Mucosa of stomach (tissue), 1 donor: ENCODE data around the gene SLN.

Experiments
- H3K27me3 ChIP-seq: one replicate; pipeline ENCODE4 v1.7.0; 2013; ENCODE audit warnings: mild to moderate bottlenecking, low read length; ENCODE audit not compliant: control insufficient read depth, insufficient read depth
- H3K36me3 ChIP-seq: one replicate; pipeline ENCODE4 v1.7.0; 2013; ENCODE audit warnings: low read length; ENCODE audit not compliant: control insufficient read depth, insufficient read depth
- H3K4me1 ChIP-seq: one replicate; pipeline ENCODE4 v1.7.0; 2013; ENCODE audit warnings: mild to moderate bottlenecking, low read length; ENCODE audit not compliant: control insufficient read depth, insufficient read depth
- H3K4me3 ChIP-seq: one replicate; pipeline ENCODE4 v1.7.0; 2013; ENCODE audit warnings: low read length
- H3K9ac ChIP-seq: one replicate; pipeline ENCODE4 v1.7.0; 2013; ENCODE audit warnings: mild to moderate bottlenecking, low read length, moderate library complexity
- H3K9me3 ChIP-seq: one replicate; pipeline ENCODE4 v1.7.0; 2013; ENCODE audit warnings: mild to moderate bottlenecking, low read length, moderate library complexity; ENCODE audit not compliant: control insufficient read depth
- donor health status: Pancreatic carcinoma.

The SLN gene

DNA sequence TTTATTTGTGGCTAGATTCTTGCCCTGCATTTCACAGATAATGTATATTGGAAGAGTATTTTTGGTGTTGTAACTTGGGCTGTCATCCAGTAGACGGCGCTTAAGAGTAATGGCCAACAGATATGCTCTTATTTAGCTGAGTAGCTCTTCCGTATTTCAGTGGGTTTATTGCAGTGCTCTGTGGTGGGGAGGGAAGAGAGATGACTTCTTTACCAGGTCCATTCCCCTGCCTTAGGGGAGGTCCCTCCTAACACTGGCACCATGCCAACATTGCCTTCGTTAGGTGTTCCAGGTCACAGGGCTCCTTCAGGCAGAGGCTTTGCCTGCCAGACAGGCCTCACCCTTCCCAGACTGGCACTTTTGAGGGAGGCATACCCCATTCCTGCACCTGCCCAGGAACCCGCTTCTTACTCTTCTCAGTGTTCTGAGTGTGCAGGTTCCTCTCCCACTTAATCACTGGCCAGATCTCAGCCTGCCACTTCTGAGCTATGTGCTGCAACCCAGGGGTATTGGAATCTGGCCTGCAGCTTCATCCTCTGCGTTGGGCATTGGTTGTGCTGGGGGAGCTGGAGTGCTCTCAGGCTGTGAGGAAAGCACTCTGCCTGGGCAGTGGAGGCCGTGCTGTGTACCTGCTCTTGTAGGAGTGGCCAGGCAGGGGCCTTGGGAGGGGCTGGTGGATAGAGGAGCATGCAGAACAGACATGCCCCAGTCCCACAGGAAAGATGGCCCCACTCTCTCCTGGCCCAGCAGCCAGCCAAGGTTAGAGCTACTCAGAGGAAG, 29.4 kb upstream of the SLN start:
- H3K36me3 ChIP-seq, result no peaks in the 10 kb centered on the region
- H3K4me1 ChIP-seq, result no peaks in the 10 kb centered on the region
- H3K27me3 ChIP-seq, result no peaks in the 10 kb centered on the region
- H3K9ac ChIP-seq, result no peak overlapping the region
- no peak overlapping the region for H3K4me3 ChIP-seq
- no peaks in the 10 kb centered on the region for H3K9me3 ChIP-seq

DNA sequence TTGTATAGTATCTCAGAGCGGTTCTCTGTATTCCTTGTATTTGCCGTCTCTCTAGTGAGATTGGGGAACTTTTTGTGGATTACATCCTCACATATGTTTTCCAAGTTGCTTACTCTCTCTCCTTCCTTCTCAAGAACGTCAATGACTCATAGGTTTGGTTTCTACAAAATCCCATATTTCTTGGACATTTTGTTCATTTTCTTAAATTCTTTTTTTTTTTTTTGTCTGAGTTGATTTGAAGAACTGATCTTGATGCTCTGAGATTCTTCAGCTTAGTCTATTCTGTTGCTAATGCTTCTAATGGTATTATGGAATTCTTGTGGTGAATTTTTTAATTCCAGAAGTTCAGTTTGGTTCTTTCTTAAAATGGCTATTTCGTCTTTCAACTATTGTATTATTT, 28.4 kb upstream of the SLN start:
- Histone ChIP-seq H3K9me3 (no peaks in the 10 kb centered on the region), H3K4me3 (no peak overlapping the region), H3K27me3 (no peaks in the 10 kb centered on the region), H3K9ac (no peak overlapping the region), H3K36me3 (no peaks in the 10 kb centered on the region), H3K4me1 (no peaks in the 10 kb centered on the region)

DNA sequence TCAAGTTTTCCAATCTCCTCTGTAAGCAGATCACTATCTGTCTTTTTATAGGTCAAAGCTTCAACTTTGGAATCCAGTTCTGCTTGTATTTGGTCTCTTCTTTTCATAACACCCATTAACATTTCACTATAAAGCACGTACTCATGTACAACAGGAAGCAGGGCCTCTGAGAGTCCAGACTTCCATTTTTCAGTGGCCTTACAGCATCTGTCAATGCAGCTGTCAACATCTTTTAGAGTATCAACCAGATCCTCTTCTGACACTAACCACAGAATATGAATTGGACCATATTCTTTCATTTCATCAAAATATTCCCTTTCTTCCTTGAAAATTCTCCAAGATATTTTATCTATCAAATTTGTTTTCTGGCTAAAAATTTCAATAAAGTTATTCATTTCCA, 24.7 kb upstream of the SLN start:
- Histone ChIP-seq H3K36me3 (no peaks in the 10 kb centered on the region), H3K9ac (no peak overlapping the region), H3K27me3 (no peaks in the 10 kb centered on the region), H3K4me3 (no peak overlapping the region), H3K4me1 (no peaks in the 10 kb centered on the region), H3K9me3 (no peaks in the 10 kb centered on the region)

DNA sequence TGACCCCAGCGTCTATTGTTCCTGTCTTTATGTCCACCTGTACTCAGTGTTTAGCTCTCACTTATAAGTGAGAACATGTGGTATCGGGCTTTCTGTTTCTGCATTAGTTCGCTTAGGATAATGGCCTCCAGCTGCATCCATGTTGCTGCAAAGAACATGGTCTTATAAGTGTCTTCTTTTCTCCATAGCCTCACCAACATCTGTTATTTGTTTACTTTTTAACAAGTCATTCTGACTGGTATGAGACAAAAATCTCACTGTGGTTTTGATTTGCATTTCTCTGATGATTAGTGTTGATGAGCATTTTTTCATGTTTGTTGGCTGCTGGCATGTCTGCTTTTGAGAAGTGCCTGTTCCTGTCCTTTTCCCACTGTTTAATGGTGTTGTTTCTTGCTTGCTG, 21.7 kb upstream of the SLN start:
- H3K36me3 ChIP-seq, result no peaks in the 10 kb centered on the region
- H3K9me3 ChIP-seq, result no peaks in the 10 kb centered on the region
- no peak overlapping the region for H3K9ac ChIP-seq
- H3K4me3 ChIP-seq, result no peak overlapping the region
- no peaks in the 10 kb centered on the region for H3K4me1 ChIP-seq
- no peaks in the 10 kb centered on the region for H3K27me3 ChIP-seq

DNA sequence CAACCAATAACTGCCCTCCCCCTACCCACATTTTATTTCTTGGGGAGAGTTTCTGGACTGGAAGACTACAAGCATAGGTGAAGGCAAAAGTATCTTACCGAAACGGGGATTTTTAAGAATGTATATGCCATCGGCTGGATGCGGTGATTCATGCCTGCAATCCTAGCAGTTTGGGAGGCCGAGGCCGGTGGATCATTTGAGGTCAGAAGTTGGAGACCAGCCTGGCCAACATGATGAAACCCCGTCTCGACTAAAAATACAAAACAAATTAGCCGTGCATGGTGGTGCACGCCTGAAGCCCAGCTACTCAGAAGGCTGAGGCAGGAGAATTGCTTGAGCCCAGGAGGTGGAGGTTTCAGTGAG, 20.8 kb upstream of the SLN start:
- H3K36me3 ChIP-seq, result no peaks in the 10 kb centered on the region
- H3K4me3 ChIP-seq, result no peak overlapping the region
- no peaks in the 10 kb centered on the region for H3K27me3 ChIP-seq
- no peaks in the 10 kb centered on the region for H3K9me3 ChIP-seq
- no peaks in the 10 kb centered on the region for H3K4me1 ChIP-seq
- H3K9ac ChIP-seq, result no peak overlapping the region

DNA sequence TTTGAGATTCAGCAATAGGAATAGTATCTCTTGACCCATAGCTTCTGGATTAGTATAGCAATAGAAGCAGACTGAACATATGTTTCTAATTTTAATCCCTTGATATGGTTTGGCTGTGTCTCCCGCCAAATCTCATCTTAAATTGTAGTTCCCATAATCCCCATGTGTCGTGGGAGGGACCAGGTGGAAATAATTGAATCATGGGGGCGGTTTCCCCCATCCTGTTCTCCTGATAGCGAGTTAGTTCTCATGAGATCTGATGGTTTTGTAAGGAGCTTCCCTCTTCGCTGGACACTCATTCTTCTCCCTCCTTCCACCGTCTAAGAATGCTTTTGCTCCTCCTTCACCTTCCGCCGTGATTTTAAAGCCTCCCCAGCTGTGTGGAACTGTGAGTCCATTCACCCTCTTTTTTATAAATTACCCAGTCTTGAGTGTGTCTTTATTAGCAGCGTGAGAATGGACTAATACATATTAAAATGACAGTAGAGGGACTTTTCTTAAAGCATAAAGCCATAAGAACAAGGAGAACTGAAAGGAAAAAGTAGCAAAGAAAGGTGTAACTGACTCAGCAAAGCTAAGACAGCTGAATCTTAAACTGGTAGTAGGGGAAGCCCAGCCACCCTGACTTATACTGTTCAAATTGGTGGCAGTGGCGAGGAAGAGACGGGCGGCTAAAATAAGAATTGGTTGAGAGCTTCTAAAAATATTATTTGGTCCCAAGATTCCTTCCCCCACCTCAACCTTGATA, 20.3 kb upstream of the SLN start:
- Histone ChIP-seq H3K4me1 (no peaks in the 10 kb centered on the region), H3K27me3 (no peaks in the 10 kb centered on the region), H3K9ac (no peak overlapping the region), H3K9me3 (no peaks in the 10 kb centered on the region), H3K4me3 (no peak overlapping the region), H3K36me3 (no peaks in the 10 kb centered on the region)

DNA sequence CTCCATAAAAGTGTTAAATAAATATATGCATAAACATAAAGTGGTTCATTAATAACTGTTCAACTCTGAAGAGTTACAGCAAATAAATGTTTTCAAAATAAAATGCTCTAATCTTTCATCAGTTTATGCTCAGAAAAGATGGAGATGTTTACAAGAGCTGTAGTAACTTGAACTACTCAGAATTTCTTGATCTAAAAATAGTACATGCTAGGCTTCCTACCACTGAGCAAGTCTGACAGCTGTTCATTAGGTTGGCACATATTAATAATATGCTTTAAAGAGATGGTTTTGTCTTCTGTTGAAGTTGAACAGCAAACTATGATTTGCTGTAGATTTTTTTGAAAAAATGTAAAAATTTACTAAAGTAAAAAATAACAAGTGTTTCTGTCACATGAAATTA, 10.8 kb upstream of the SLN start:
- Histone ChIP-seq H3K9ac (no peak overlapping the region), H3K4me1 (no peaks in the 10 kb centered on the region), H3K9me3 (no peaks in the 10 kb centered on the region), H3K4me3 (no peak overlapping the region), H3K36me3 (no peaks in the 10 kb centered on the region), H3K27me3 (no peaks in the 10 kb centered on the region)

DNA sequence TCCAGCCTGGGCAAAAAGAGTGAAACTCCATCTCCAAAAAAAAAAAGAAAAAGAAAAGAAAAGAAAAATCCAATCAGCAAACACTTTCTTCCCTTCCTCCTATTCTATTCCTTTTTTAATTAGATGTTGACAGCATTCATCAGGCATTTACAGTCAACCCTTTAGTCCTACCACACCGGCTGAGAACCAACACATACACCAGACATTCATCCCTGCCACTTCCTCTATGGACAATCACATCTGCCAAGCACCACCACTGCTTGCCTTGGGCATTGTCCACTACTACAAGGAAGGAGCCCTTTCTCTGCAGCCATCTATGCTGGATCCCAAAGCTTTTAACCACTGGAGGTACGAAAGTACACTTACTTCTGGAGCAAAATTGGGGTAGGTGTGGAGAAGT, 9.4 kb upstream of the SLN start:
- Histone ChIP-seq H3K36me3 (no peaks in the 10 kb centered on the region), H3K4me3 (no peak overlapping the region), H3K9me3 (no peaks in the 10 kb centered on the region), H3K9ac (no peak overlapping the region), H3K4me1 (no peaks in the 10 kb centered on the region), H3K27me3 (no peaks in the 10 kb centered on the region)

DNA sequence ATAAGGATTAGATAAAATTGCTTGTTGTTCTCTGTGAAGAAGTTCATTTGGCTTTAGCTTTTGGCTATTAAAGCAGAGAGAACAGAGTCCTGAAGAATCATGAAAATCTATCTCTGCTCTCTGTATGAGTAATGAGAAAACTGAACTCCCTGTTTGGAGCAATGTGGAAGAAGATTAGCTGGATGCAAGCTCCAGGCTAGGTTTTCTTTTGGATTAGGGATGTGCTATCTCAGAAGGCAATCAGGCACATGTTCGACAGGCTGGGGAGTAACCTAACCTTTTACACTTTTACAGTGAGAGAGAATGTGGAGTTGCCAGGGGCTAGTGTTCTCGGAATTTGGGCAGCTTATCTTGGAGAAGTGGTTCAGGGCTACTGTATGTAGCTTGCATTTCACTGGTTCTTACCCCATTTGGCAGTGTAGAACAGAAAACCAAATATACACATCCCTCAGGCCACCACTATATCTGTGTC, 8.5 kb upstream of the SLN start:
- Histone ChIP-seq H3K9ac (no peak overlapping the region), H3K9me3 (no peaks in the 10 kb centered on the region), H3K4me1 (no peaks in the 10 kb centered on the region), H3K36me3 (no peaks in the 10 kb centered on the region), H3K4me3 (no peak overlapping the region), H3K27me3 (no peaks in the 10 kb centered on the region)

DNA sequence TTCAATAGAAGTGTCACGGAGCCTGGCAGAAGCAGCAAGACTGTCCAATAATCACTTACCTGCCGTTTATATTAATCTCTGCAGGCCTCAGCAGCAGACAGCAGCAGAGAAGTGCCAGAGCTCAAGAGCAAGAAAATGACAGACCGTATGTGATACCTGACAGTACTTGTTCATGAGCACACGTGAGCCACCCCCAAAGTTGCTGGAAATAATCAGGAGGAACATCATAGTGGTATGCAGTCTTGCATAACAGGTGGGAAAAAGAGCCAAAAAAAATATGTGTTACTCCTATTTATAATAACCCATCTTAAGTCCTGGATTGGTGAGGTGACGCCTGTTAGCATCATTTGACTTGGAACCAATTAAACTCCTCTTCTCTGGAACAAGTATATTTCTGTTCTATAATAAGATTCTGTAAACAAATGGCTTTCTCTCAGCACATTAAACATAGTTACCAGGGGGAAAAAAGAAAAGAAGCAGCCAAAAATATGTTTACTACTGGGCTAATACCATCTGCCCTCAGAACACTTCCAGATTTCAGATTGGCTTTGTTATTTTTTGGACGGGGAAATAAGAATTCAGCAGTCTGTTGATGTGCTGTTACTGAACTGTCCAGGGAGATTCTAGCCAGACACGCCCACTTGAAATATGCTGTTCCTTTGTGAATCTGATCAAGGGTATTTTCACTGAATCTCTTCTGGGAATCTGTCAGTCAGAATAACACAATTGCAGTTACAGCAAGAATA, 7.9 kb upstream of the SLN start:
- no peaks in the 10 kb centered on the region for H3K4me1 ChIP-seq
- H3K4me3 ChIP-seq, result no peak overlapping the region
- no peaks in the 10 kb centered on the region for H3K36me3 ChIP-seq
- H3K27me3 ChIP-seq, result no peaks in the 10 kb centered on the region
- no peaks in the 10 kb centered on the region for H3K9me3 ChIP-seq
- no peak overlapping the region for H3K9ac ChIP-seq

DNA sequence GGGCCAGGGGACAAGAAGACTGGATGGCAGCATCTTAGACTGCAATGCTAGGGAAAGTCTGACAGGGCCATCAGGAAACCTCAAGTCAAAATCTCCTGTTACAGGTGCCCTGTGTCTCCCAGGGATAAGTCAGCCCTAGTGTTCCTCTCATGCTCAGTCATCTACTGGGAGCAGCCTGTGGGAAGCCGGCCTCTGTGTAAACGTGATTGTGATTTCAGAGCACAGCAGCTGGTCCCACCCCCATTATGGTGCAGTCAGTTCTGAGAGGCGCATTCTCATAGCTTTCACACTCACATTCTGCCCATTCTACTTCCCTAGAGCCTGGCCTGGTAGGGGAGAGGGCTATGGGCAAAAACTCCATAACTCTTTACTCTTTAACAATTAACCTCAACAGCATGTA, 7.2 kb upstream of the SLN start:
- Histone ChIP-seq H3K27me3 (no peaks in the 10 kb centered on the region), H3K9me3 (no peaks in the 10 kb centered on the region), H3K4me1 (no peaks in the 10 kb centered on the region), H3K9ac (no peak overlapping the region), H3K36me3 (no peaks in the 10 kb centered on the region), H3K4me3 (no peak overlapping the region)

DNA sequence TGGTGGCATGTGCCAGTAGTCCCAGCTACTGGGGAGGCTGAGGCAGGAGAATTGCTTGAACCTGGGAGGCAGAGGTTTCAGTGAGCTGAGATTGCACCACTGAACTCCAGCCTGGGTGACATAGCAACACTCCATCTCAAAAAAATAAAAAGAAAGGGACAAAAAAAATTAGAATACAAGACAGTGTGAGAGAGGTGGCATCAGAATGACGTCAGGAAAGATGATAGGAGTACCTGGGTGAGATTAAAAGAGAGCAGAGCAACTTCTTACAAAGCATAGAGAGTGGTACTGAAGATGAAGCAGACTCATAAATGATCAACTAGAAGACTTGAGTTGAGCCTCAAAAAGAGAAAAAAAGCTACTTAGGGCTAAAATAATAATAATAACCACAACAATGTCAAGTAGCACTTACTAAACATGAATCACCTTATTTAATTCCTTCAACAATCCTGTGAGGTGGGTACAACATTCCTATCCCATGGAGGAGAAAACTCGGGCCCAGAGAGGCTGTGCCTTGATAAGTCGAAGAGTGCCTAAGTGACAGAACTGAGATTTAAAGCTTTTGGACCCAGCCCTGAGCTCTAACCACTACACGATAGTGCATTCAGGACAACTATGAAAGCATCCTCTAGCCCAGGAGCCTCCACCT, 5.2 kb upstream of the SLN start:
- no peaks in the 10 kb centered on the region for H3K27me3 ChIP-seq
- no peaks in the 10 kb centered on the region for H3K4me1 ChIP-seq
- H3K36me3 ChIP-seq, result no peaks in the 10 kb centered on the region
- no peak overlapping the region for H3K9ac ChIP-seq
- H3K4me3 ChIP-seq, result no peak overlapping the region
- H3K9me3 ChIP-seq, result no peaks in the 10 kb centered on the region
